Epithelial cell of prostate (primary cell): ENCODE measurements around the gene RAE1.

Experiments
- DNase-seq: peaks from one replicate; pipeline ENCODE4 v3.0.0-alpha.2; 2011; ENCODE audit warnings: low read depth, low spot score
- H3K27ac ChIP-seq: fragments of 450-650 bp; 2 replicates; pipeline ENCODE4 v1.5.1; 2017; ENCODE audit warnings: mild to moderate bottlenecking

Gene RAE1

GRCh38 chr20:57384953-57385761 lies 34.1 kb downstream of the RAE1 start:
- DNase-seq, result no peak
- H3K27ac ChIP-seq, result no peak overlapping the region

DNA sequence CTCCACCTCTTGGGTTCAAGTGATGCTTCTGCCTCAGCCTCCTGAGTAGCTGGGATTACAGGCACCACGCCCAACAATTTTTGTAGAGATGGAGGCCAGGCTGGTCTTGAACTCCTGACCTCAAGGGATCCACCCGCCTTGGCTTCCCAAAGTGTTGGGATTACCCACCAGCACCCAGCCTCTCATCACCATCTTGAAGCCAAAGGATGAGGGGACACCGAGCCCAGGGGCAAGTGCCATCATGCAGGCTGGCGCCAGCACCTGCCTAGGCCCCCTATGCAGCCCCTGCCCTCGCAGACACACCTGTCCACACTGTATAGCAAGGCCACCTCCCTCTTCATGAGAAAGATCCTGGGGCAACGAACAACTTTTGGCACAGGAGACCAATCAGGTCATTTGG lies 34.9 kb downstream of the RAE1 start:
- DNase-seq, result no peak
- no peak overlapping the region for H3K27ac ChIP-seq

DNA sequence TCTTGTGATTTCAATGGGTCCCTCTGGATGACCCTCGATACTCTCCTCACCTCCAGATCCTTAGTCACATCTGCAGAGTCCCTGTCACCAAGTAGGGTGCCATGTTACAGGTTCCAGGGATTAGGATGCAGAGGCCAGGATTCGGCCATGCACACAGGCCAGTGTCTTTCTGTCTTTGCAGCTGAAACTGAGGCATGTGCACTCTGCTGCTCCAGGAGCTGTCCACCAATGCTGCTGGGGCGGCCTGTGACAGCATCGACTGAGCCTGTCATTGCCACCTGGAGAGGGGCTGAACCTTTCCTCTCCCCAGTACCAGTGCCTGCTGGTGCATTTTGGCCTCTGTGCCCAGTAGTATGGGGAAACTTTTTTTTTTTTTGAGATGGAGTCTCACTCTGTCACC lies 35.7 kb downstream of the RAE1 start:
- no peak for DNase-seq
- H3K27ac ChIP-seq, result no peak overlapping the region

DNA sequence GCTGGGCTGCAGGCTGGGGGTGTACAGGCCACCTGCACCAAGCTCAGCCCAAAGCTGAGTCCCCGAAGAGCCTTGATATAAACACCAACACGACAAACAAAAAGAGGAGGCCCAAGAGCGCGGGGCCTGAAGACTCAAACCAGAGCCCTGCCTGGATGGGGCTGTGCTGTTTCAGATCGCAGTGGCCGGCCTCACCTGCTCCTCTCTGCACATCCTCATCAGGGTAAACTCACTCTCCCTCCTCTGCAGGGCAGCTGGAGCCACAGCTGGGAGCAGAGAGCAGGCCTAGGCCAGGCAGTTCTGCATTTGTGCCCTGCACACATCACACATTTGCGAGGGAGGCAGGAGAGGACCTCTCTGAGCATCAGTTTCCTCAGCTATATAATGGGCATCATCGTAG lies 36.4 kb downstream of the RAE1 start:
- DNase-seq, result no peak
- no peak overlapping the region for H3K27ac ChIP-seq

DNA sequence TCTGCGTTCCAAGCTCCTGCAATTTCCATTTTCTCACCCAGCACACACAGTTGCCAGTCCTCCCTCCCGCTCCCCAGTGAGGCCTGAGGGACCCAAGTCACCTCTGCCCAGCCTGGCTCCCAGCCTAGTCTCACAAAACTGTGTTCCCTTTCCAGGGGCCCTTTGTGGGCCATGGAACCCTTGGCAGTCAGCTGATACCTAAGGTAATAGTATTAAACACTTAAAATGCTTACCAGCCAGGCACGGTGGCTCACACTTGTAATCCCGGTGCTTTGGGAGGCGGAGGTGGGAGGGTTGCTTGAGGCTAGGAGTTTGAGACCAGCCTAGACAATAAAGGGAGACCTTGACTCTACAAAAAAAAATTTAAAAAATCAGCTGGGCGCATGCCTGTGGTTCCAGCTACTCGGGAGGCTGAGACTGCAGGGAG lies 36.9 kb downstream of the RAE1 start:
- no peak for DNase-seq

DNA sequence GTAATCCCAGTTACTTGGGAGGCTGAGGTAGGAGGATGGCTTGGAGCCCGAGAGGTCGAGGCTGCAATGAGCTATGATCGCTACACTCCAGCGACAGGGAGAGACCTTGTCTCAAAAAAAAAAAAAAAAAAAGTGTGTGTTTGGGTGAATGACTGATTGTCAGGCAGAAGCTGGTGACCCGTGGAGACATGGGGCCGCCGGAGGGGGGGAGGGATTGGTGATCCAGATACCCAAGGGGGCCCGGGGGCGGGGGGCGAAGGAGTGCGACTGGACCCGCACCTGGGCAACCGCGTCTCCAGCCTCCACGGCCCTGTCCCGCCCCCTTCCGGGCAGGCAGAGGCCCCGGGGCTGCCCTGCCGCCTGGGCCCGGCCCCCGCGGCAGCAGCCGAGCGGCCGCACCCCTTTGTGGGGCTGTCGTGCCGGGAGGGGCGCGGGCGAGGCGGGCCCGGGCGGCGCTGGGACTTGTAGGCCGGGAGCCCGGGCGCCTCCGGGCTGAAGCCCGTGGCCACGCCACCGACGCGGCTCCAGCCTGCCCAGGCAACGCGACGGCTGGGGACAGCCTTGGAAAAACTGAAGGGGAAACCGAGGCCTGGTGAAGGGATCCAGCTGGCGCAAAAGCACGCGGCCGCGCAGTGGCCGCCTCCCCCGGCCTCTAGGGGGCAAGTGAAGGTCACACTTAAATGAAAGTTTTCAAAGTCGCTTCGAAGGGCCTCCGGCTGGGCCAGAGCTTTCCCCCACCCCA lies 38.1 kb downstream of the RAE1 start:
- no peak overlapping the region for H3K27ac ChIP-seq
- DNase-seq, result no peak

More for the DNA sequence above, 36.9 kb downstream of the RAE1 start:
- no peak overlapping the region for H3K27ac ChIP-seq

DNA sequence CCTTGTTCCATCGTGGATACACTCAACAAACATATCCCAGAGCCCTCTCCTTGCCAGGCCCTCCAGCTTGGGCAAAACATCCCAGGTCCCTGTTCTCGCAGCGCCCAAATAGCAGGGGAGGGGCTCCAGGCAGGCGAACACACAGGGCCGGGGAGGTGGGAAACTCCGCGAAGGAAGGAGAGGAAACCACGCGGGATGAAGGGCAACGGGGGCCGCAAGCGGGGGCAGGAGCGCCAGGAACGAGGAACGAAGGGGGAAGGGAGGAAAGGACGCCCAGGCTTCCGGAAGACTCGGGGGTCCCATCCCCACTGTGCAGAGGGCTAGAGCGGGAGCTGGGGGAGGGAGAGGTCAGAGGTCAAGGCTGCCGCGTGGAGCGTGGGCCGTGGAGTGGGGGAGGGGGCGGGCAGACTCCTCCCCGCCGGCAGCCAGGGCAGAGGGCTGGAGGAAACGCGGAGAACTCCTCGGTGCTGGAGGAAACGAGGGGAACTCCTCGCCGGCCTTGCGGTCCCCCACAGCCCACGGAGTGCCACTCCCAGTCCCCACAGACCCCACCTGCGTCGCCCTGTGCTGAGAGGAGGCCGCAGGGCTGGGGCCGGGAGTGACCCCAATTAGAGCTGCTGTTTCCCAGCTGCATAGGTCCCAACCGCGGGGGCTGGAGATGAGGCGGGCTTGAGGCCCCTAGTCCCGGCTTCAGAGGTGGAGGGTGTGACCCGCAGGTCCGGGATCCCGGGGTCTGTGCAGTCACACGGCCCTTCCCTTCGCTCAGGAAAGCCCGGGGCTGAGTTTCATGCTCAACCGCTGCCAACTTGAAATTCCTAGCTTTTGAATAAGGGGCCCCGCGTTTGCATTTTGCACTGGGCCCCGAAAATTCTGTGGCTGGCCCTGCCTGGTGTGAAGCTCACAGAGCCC lies 38.9 kb downstream of the RAE1 start:
- no peak for DNase-seq
- no peak overlapping the region for H3K27ac ChIP-seq

DNA sequence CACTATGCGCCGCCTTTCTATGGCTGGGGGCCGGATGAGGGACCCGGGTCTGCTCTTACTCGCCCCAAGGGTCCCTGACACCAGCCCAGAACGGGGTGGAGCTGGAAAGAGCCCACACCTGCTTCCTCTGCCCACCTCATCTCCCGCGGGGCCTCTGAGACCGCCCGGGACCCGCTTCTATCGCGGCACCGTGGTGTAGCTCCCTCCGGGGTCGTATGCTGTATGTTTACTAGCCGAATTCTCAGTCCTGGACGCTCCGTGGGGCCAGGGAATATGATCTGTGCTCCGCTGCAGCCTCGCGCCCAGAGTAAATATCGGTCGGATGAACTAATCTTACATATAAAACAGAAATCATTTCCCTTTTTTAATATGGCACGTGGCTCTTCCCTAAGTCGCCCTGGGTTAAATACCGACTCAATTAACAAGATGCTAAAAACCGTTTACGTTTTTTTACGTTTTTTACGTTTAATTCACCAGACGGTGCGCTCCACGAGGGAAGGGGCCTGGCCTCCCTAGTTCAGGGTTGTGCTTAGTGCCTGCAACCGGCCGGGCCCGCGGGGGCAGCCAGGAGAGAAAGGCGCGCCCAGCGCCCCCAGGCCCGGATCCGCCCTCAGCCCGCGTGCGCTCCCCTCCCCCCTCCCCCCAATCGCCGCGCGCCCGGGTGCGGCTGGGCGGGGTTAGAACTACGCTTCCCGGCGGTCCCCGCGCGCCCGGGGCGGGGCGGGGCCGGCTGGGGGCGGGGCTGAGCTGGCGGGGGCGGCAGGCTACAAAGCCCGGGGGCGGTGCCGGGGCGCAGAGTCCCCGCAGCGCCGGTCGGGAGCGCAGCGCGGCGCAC lies 39.8 kb downstream of the RAE1 start, which contains the start of gene RBM38:
RBM38 (plus strand) TSS at position 793 of the 835 bp plus-strand sequence. CDS start 186 bp downstream, outside the sequence.
- H3K27ac ChIP-seq, result no peak within 1 kb of the TSS
- DNase-seq, result no peak

DNA sequence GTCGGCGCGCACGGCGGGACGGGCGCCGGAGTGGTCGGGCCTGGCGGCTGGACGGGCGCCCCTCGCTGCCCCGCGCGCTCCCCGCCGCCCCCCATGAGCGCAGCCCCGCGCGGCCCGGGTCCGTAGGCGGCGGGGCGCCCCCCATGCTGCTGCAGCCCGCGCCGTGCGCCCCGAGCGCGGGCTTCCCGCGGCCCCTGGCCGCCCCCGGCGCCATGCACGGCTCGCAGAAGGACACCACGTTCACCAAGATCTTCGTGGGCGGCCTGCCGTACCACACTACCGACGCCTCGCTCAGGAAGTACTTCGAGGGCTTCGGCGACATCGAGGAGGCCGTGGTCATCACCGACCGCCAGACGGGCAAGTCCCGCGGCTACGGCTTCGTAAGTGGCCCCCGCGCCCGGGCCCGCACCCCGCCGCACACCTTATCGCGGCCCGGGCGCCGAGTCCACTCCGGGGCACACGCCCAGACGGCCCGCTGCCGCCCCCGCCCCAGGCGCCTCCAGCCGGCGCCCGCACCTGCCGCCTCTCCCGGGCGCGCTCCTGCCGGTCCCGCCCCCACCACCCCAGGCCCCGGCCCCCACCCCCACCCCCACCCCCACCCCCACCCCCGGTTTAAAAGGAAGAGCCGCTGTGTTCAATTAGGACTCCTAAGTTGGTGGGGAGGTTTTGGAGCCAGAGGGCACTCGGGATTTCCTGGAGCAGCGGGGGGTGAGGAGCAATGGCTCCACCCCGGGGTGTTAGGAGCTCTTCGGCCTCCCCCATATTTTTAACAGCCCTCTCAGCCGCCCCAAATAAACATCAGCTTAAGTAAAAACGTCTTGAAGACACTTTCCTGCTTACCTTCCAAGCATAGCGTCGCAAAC lies 40.6 kb downstream of the RAE1 start:
- no peak for DNase-seq
- H3K27ac ChIP-seq, result no peak overlapping the region

GRCh38 chr20:57392512-57393271 lies 41.6 kb downstream of the RAE1 start:
- no peak overlapping the region for H3K27ac ChIP-seq
- DNase-seq, result no peak

GRCh38 chr20:57393321-57394120 lies 42.5 kb downstream of the RAE1 start:
- DNase-seq, result no peak
- H3K27ac ChIP-seq, result no peak overlapping the region

GRCh38 chr20:57394121-57395082 lies 43.3 kb downstream of the RAE1 start:
- no peak for DNase-seq
- no peak overlapping the region for H3K27ac ChIP-seq

DNA sequence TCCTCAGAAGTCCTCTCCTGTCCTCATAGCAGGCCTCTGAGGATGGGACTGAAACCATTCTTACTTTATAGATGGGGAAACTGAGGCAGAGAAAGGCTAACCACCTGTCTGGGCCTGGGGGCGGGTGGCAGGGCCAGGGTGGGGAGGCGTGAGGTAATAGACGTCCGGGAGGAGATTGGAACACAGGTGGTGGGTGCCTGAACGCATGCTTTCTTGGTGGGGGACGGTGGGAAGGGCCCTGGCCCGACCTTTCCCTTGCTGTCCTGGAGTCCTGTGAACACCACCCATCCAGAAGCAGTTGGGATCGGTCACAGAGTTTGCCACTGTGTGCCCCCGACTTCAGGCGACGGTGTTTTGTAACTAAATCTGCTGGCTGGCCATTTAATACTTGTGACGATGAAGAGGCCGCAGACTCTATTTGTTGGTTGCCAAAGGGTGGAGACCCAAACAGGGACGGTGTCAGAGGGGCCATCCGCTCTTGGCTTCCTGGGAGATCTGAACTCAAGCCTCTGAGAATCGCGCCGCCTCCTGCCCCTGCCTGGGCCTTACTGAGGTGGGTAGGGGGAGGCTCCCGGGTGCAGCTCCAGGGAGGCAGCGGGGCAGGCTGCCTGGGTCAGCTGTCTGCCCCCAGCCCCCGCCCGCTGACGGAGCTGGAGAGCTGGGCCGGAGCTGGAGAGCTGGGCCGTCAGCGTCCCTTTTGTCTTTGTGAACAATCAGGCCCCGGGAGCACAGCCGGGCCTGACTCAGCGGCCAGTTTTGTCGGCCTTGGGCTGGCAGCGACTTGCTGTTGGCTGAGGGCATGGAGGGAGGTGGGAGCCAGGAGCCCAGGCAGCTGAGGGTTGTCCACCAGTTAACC lies 44.3 kb downstream of the RAE1 start:
- no peak for DNase-seq
- no peak overlapping the region for H3K27ac ChIP-seq

DNA sequence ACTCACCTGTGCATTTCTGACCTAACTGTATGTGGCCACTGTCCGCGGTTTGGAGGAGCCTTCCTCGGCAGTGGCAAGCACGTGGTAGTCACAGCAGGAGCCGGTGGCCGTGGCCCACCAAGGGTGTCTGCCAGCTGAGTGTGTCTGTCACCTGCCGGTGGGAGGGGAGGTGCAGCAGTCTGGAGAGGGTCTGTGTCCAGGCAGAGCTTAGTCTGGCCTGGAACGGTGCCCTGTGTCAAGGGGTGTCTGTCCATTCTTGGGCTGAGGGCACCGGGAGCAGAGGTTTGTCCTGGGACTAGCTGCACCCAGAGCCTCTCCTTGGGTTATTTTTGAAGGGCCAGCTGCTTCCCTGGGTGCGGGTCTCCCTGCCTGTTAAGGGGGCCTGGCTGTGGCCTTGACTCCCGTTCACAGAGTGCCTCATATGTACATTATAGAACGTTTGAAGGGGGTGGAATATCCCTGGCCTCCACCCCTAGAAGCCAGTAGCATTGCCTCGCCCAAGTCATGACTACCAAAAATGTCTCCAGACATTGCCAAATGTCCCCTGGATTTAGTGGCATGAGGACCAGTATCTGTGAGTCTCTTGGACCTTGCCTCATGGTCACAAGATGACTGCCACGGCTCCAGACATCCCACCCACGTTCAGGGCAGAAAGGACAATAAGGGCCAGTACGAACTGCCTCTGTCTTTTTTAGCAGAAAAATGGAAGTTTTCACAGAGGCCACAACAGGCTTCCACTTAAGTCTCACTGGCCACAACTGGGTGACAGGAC lies 45.3 kb downstream of the RAE1 start:
- no peak for DNase-seq
- no peak overlapping the region for H3K27ac ChIP-seq
